HG02973 (cell line): ENCODE measurements around the gene SMR3A.

Experiments used
- ATAC-seq: cut with Tn5 transposase; IDR thresholded peaks from one replicate; pipeline ENCODE4 v1.9.1; 2021; ENCODE audit warnings: moderate library complexity; ENCODE audit not compliant: unreplicated experiment

The SMR3A gene

GRCh38 chr4:70360460-70360859, at the start of gene SMR3A:
TSS of gene SMR3A (plus strand) at chr4:70360760. CDS start at chr4:70362116, 1,356 bp downstream.
- ATAC-seq: no peak

- ATAC-seq: no peak
Measured at GRCh38 chr4:70313736-70314135, 46.8 kb upstream of the SMR3A start.

GRCh38 chr4:70315928-70316327, 44.6 kb upstream of the SMR3A start:
- no peak for ATAC-seq

GRCh38 chr4:70326052-70326451, 34.5 kb upstream of the SMR3A start:
- no peak for ATAC-seq

- ATAC-seq: no peak
Measured at GRCh38 chr4:70334681-70335080, 25.9 kb upstream of the SMR3A start, which contains the start of gene CABS1. TSS of gene CABS1 (plus strand) at chr4:70334981. CDS start at chr4:70335040, 59 bp downstream.

- ATAC-seq: no peak
Measured at GRCh38 chr4:70336043-70336442, 24.5 kb upstream of the SMR3A start.

GRCh38 chr4:70337886-70338420, 22.6 kb upstream of the SMR3A start:
- ATAC-seq: no peak

- ATAC-seq: no peak
Measured at GRCh38 chr4:70356185-70356584, 4.4 kb upstream of the SMR3A start.

- no peak for ATAC-seq
Measured at GRCh38 chr4:70359115-70359661, 1.4 kb upstream of the SMR3A start.

GRCh38 chr4:70364002-70364401, 3.4 kb downstream of the SMR3A start:
- no peak for ATAC-seq

GRCh38 chr4:70365479-70365878, 4.9 kb downstream of the SMR3A start:
- no peak for ATAC-seq

GRCh38 chr4:70367813-70368212, 7.3 kb downstream of the SMR3A start:
- no peak for ATAC-seq

- ATAC-seq: no peak
Measured at GRCh38 chr4:70371987-70372386, 11.4 kb downstream of the SMR3A start.

GRCh38 chr4:70372760-70373159, 12.2 kb downstream of the SMR3A start:
- no peak for ATAC-seq

- no peak for ATAC-seq
Measured at GRCh38 chr4:70380578-70380977, 20.0 kb downstream of the SMR3A start.

- ATAC-seq: no peak
Measured at GRCh38 chr4:70382691-70383181, 22.2 kb downstream of the SMR3A start, which contains the start of gene SMR3B. TSS of gene SMR3B (plus strand) at chr4:70383131. CDS start at chr4:70384511, 1,380 bp downstream.

GRCh38 chr4:70392057-70392776, 31.7 kb downstream of the SMR3A start:
- no peak for ATAC-seq

- no peak for ATAC-seq
Measured at GRCh38 chr4:70397580-70397979, 37.0 kb downstream of the SMR3A start, which contains the start of gene OPRPN. TSS of gene OPRPN (plus strand) at chr4:70397940. CDS start at chr4:70399286, 1,346 bp downstream.

- no peak for ATAC-seq
Measured at GRCh38 chr4:70399319-70399718, 38.8 kb downstream of the SMR3A start.

GRCh38 chr4:70402762-70403161, 42.2 kb downstream of the SMR3A start:
- no peak for ATAC-seq

GRCh38 chr4:70405765-70406164, 45.2 kb downstream of the SMR3A start:
- ATAC-seq: no peak
